ENCODE data around the gene OGDHL. TPM values are rescaled to one million over a fixed set of nuclear protein-coding genes. Genes with fewer than 3 reads are reported as not detected.
"Not testable (repeated sequence)": the region's sequence is repeated elsewhere in the genome, so short reads cannot be mapped to it uniquely, and the experiment has no call there.

Gene OGDHL
- total RNA-seq, 2 donors from 2014 or later = 2.6 to 4.3 TPM

- no peak overlapping the region for H3K4me3 ChIP-seq
- H3K27ac ChIP-seq = no peak overlapping the region
- DNase-seq (no peak), ATAC-seq (no peak)
- H3K4me1 ChIP-seq = peaks cover 12% of the 10 kb centered on the region
- H3K9me3 ChIP-seq = no peaks in the 10 kb centered on the region
- WGBS, 2 donors = 74 to 86% methylated on average over 7 to 10 of the region's 10 CpGs
- H3K36me3 ChIP-seq (replicated peaks in 1 of 2; ENCODE audit: insufficient read depth in 1 of 2, low read depth in 2 of 2) = no peaks in the 10 kb centered on the region
- H3K27me3 ChIP-seq = no peaks in the 10 kb centered on the region
- TF ChIP-seq CTCF (IDR thresholded peaks at IDR 0.05) (no peak), POLR2A (IDR thresholded peaks at IDR 0.05) (no peak)
- intact Hi-C loops (cut with DNase I) = no loop called here
These were observed 2.2 kb downstream of the OGDHL start for GRCh38 chr10:49759787-49760551.

DNA sequence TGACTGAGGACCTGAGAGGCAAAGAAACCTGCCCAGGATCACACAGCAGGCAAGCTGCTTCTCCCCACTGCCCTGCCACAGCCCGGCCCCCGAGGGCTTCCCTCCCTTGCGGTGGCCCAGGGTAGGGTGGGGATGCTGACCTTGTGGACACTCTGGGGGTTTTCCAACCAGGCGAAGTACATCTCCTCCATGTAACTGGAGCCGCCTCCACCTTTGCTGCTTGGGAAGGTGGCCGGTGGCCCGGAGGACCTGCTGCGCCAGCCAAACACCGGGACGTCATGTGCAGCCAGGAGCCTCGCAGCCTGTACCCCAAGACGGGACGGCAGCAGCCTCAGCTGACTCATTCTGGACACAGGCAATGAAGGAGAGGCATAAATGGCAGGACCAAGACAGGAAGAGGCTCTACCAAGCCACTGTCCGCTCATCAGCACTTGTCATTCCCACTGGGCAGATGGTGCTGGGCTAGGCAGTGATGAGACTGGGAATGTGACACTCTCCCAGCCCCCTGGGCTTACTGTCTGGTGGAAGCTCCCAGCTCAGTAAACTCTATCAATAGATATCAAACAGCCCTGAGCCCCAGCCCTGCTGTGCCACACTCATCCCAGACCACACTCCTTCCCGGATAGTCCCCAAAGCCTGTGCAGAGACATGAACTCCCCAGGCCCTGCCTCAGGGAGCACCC lies 3.7 kb downstream of the OGDHL start:
- 85 to 86% methylated on average over 3 to 15 of the region's 15 CpGs for WGBS, 2 donors
- no peaks in the 10 kb centered on the region for H3K27me3 ChIP-seq

GRCh38 chr10:49756641-49757040 lies 5.5 kb downstream of the OGDHL start:
- Histone ChIP-seq H3K9me3 (no peaks in the 10 kb centered on the region), H3K27me3 (no peaks in the 10 kb centered on the region), H3K36me3 (replicated peaks in 1 of 2; ENCODE audit: insufficient read depth in 1 of 2, low read depth in 2 of 2) (no peaks in the 10 kb centered on the region), H3K27ac (no peak overlapping the region), H3K4me1 (peaks cover 4% of the 10 kb centered on the region), H3K4me3 (no peak overlapping the region)
- intact Hi-C loops (cut with DNase I) = no loop called here
- TF ChIP-seq CTCF (IDR thresholded peaks at IDR 0.05) (no peak), POLR2A (IDR thresholded peaks at IDR 0.05) (no peak)
- no peak for ATAC-seq
- DNase-seq = no peak
- 82 to 100% methylated on average over 1 to 6 of the region's 6 CpGs for WGBS, 2 donors

More for the DNA sequence above, 3.7 kb downstream of the OGDHL start:
- intact Hi-C loops (cut with DNase I) = no loop called here
- Histone ChIP-seq H3K4me1 (peaks cover 12% of the 10 kb centered on the region), H3K4me3 (no peak overlapping the region), H3K27ac (no peak overlapping the region), H3K9me3 (no peaks in the 10 kb centered on the region), H3K36me3 (replicated peaks in 1 of 2; ENCODE audit: insufficient read depth in 1 of 2, low read depth in 2 of 2) (no peaks in the 10 kb centered on the region)
- no peak for TF ChIP-seq POLR2A (IDR thresholded peaks at IDR 0.05)
- no peak for DNase-seq
- ATAC-seq = no peak

DNA sequence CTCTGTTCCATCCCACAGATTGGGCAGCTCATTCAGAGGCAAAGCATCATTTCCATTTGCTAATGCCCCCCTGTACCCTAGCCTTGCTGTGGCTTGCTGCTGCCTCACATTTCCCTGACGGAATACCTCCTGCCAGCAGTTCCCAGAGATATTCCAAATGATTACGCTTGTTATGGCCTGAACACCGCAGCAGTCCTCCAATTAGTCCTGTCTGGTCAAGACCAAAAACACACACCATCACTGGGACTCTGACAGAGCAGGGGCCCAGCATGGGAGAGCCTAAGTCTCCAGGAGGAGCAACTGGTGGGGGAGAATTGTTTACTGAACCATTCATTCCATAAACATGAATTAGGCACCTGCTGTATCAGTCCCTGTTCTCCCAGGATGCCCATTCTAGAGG lies 6.1 kb downstream of the OGDHL start:
- intact Hi-C loops (cut with DNase I) = no loop called here
- 79 to 92% methylated on average over 3 of the region's 3 CpGs for WGBS, 2 donors
- no peak for ATAC-seq

DNA sequence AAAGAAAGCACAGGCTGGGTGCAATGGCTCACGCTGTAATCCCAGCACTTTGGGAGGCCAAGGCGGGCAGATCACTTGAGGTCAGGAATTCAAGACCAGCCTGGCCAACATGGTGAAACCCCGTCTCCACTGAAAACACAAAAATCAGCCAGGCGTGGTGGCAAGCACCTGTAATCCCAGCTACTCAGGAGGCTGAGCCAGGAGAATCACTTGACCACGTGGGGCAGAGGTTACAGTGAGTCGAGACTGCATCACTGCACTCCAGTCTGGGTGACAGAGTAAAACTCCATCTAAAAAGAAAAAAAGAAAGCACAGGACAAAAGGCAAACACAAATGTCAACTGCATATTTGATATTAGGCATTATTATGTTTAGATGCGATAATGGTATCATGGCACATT lies 7.2 kb downstream of the OGDHL start:
- H3K36me3 ChIP-seq (replicated peaks in 1 of 2; ENCODE audit: insufficient read depth in 1 of 2, low read depth in 2 of 2); ATAC-seq; H3K4me1 ChIP-seq; H3K9me3 ChIP-seq; DNase-seq; H3K27ac ChIP-seq; H3K4me3 ChIP-seq; intact Hi-C loops (cut with DNase I); H3K27me3 ChIP-seq: not testable (repeated sequence)
- WGBS, 2 donors = 79 to 85% methylated on average over 7 of the region's 7 CpGs

More for the DNA sequence above, 6.1 kb downstream of the OGDHL start:
- no peaks in the 10 kb centered on the region for H3K36me3 ChIP-seq (replicated peaks in 1 of 2; ENCODE audit: insufficient read depth in 1 of 2, low read depth in 2 of 2)
- H3K4me3 ChIP-seq = no peak overlapping the region
- DNase-seq = no peak
- TF ChIP-seq POLR2A (IDR thresholded peaks at IDR 0.05) (no peak), CTCF (IDR thresholded peaks at IDR 0.05) (no peak)
- no peaks in the 10 kb centered on the region for H3K9me3 ChIP-seq
- H3K4me1 ChIP-seq = no peaks in the 10 kb centered on the region
- no peaks in the 10 kb centered on the region for H3K27me3 ChIP-seq
- H3K27ac ChIP-seq = no peak overlapping the region
